ENCODE measurements around the gene BLMH.

DNA sequence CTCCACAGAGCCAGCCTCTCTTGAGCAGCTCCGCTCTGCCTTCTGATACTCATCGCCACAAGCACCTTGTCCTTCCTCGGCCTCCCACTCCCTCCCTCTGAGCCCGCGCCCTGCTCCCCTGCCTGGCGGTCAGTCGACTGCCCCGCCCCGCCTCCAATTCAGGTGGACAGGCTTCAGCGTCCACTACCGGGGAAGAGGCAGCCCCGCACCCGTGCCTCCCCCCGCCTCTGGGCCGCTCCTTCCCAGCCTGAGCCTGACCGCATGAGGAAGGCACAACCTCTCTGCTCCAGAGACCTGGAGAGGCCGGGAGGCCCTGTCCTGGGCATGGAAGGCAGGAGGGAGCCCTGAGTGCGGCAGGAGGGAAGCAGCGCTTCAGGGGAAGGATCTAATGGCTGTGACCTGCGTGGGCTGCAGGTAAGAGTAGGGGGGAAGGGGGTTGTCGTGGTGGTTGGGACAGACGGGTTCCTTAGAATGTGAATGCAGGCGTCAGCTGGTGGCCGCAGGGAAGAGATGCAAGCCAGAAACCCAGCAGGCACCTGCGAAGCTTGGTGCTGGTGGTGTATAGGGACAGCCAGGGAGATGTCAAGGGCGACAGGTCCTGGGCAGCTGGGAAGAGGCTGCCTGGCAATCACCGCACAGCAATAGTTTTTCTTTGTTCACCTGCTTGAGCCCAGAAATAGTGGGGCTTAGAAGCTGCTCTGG is 53.2 kb downstream of the BLMH start:
- TF ChIP-seq TCF7L2 (IDR thresholded peaks at IDR 0.05; ENCODE audit: low read depth, low read length) (no peak), REST (IDR thresholded peaks at IDR 0.05; ENCODE audit: insufficient read depth in 1 of 2, low read depth in 2 of 2, low read length in 1 of 2) (no peak), POLR2AphosphoS5 (IDR thresholded peaks at IDR 0.05; ENCODE audit: low read depth, low read length) (no peak)
- TF ChIP-seq, protein P1, sequence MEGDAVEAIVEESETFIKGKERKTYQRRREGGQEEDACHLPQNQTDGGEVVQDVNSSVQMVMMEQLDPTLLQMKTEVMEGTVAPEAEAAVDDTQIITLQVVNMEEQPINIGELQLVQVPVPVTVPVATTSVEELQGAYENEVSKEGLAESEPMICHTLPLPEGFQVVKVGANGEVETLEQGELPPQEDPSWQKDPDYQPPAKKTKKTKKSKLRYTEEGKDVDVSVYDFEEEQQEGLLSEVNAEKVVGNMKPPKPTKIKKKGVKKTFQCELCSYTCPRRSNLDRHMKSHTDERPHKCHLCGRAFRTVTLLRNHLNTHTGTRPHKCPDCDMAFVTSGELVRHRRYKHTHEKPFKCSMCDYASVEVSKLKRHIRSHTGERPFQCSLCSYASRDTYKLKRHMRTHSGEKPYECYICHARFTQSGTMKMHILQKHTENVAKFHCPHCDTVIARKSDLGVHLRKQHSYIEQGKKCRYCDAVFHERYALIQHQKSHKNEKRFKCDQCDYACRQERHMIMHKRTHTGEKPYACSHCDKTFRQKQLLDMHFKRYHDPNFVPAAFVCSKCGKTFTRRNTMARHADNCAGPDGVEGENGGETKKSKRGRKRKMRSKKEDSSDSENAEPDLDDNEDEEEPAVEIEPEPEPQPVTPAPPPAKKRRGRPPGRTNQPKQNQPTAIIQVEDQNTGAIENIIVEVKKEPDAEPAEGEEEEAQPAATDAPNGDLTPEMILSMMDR (IDR thresholded peaks at IDR 0.05): no peak

All from Panc1 (cell line).